ENCODE results near the gene BUD31. TPM values are rescaled to one million over a fixed set of nuclear protein-coding genes. Genes with fewer than 3 reads are reported as not detected.

The BUD31 gene
- total RNA-seq, 1 donor from 2014 or later, result 176 TPM

- H3K27ac Mint-ChIP-seq (ENCODE audit: unreplicated experiment), result no peak overlapping the region
- no peak overlapping the region for H3K4me3 Mint-ChIP-seq (ENCODE audit: unreplicated experiment)
- H3K9ac ChIP-seq (ENCODE audit: low read length), result no peak overlapping the region
- H3K79me2 ChIP-seq (ENCODE audit: insufficient read depth, low read length), result peaks cover 75% of the 10 kb centered on the region
- peaks cover 76% of the 10 kb centered on the region for H4K20me1 ChIP-seq (ENCODE audit: insufficient read depth, low read length)
- no peak overlapping the region for H3K27ac ChIP-seq (ENCODE audit: low read depth, low read length)
- no peak overlapping the region for H3K4me2 ChIP-seq (ENCODE audit: low read length)
- peaks cover 22% of the 10 kb centered on the region for H3K36me3 ChIP-seq (ENCODE audit: insufficient read depth, low read length)
- no peaks in the 10 kb centered on the region for H3K9me3 ChIP-seq (ENCODE audit: insufficient read depth, low read depth, low read length)
- H3K4me1 ChIP-seq (ENCODE audit: insufficient read depth, low read length), result peaks cover 15% of the 10 kb centered on the region
- no peaks in the 10 kb centered on the region for H3K9me3 Mint-ChIP-seq (ENCODE audit: unreplicated experiment)
- DNase-seq (ENCODE audit: low read depth), result no peak
- no peak overlapping the region for H2AFZ ChIP-seq (ENCODE audit: low read depth, low read length)
- no peaks in the 10 kb centered on the region for H3K27me3 ChIP-seq (ENCODE audit: insufficient read depth, low read length)
- no peak overlapping the region for H3K4me3 ChIP-seq (ENCODE audit: insufficient read depth, low read depth, low read length)
- H3K36me3 Mint-ChIP-seq (ENCODE audit: low read depth, unreplicated experiment), result peaks cover 17% of the 10 kb centered on the region
- H3K4me1 Mint-ChIP-seq (ENCODE audit: low read depth, unreplicated experiment), result peaks cover 17% of the 10 kb centered on the region
- no peaks in the 10 kb centered on the region for H3K27me3 Mint-ChIP-seq (ENCODE audit: low read depth, unreplicated experiment)
- FAIRE-seq, result no peak
- no peak for TF ChIP-seq EZH2 (IDR thresholded peaks at IDR 0.05; ENCODE audit: insufficient read depth, low read length)
- TF ChIP-seq CTCF (IDR thresholded peaks at IDR 0.05; ENCODE audit: insufficient read depth, low read depth, low read length), result no peak
Measured at GRCh38 chr7:99404977-99405320, 3.8 kb upstream of the BUD31 start.

GRCh38 chr7:99406557-99406956 lies 2.2 kb upstream of the BUD31 start:
- Mint-ChIP-seq H3K27ac (ENCODE audit: unreplicated experiment) (peak overlapping the region; percentile 34), H3K27me3 (ENCODE audit: low read depth, unreplicated experiment) (no peaks in the 10 kb centered on the region), H3K9me3 (ENCODE audit: unreplicated experiment) (no peaks in the 10 kb centered on the region), H3K36me3 (ENCODE audit: low read depth, unreplicated experiment) (peaks cover 8% of the 10 kb centered on the region), H3K4me1 (ENCODE audit: low read depth, unreplicated experiment) (peaks cover 21% of the 10 kb centered on the region), H3K4me3 (ENCODE audit: unreplicated experiment) (peak overlapping the region; percentile 97)
- FAIRE-seq, result no peak
- no peak for DNase-seq (ENCODE audit: low read depth)
- Histone ChIP-seq H3K4me3 (ENCODE audit: insufficient read depth, low read depth, low read length) (no peak overlapping the region), H3K9ac (ENCODE audit: low read length) (peak overlapping the region; percentile 99), H3K79me2 (ENCODE audit: insufficient read depth, low read length) (peaks cover 88% of the 10 kb centered on the region), H4K20me1 (ENCODE audit: insufficient read depth, low read length) (peaks cover 73% of the 10 kb centered on the region), H3K4me2 (ENCODE audit: low read length) (peak overlapping the region; percentile 87), H2AFZ (ENCODE audit: low read depth, low read length) (no peak overlapping the region), H3K9me3 (ENCODE audit: insufficient read depth, low read depth, low read length) (no peaks in the 10 kb centered on the region), H3K36me3 (ENCODE audit: insufficient read depth, low read length) (peaks cover 21% of the 10 kb centered on the region), H3K27ac (ENCODE audit: low read depth, low read length) (no peak overlapping the region), H3K27me3 (ENCODE audit: insufficient read depth, low read length) (no peaks in the 10 kb centered on the region), H3K4me1 (ENCODE audit: insufficient read depth, low read length) (peaks cover 19% of the 10 kb centered on the region)
- TF ChIP-seq CTCF (IDR thresholded peaks at IDR 0.05; ENCODE audit: insufficient read depth, low read depth, low read length), result no peak
- no peak for TF ChIP-seq EZH2 (IDR thresholded peaks at IDR 0.05; ENCODE audit: insufficient read depth, low read length)

- TF ChIP-seq EZH2 (IDR thresholded peaks at IDR 0.05; ENCODE audit: insufficient read depth, low read length), result no peak
- TF ChIP-seq CTCF (IDR thresholded peaks at IDR 0.05; ENCODE audit: insufficient read depth, low read depth, low read length), result no peak
- Histone ChIP-seq H3K4me3 (ENCODE audit: insufficient read depth, low read depth, low read length) (peak overlapping the region; percentile 98), H3K4me2 (ENCODE audit: low read length) (peak overlapping the region; percentile 87), H3K9me3 (ENCODE audit: insufficient read depth, low read depth, low read length) (no peaks in the 10 kb centered on the region), H3K9ac (ENCODE audit: low read length) (peak overlapping the region; percentile 99), H3K27ac (ENCODE audit: low read depth, low read length) (peak overlapping the region; percentile 99), H3K4me1 (ENCODE audit: insufficient read depth, low read length) (peaks cover 19% of the 10 kb centered on the region), H3K27me3 (ENCODE audit: insufficient read depth, low read length) (no peaks in the 10 kb centered on the region), H3K79me2 (ENCODE audit: insufficient read depth, low read length) (peaks cover 92% of the 10 kb centered on the region), H2AFZ (ENCODE audit: low read depth, low read length) (peak overlapping the region; percentile 92), H3K36me3 (ENCODE audit: insufficient read depth, low read length) (peaks cover 24% of the 10 kb centered on the region), H4K20me1 (ENCODE audit: insufficient read depth, low read length) (peaks cover 72% of the 10 kb centered on the region)
- H3K9me3 Mint-ChIP-seq (ENCODE audit: unreplicated experiment), result no peaks in the 10 kb centered on the region
- peak overlapping the region; percentile 89 for H3K27ac Mint-ChIP-seq (ENCODE audit: unreplicated experiment)
- peak overlapping the region; percentile 97 for H3K4me3 Mint-ChIP-seq (ENCODE audit: unreplicated experiment)
- H3K36me3 Mint-ChIP-seq (ENCODE audit: low read depth, unreplicated experiment), result peaks cover 9% of the 10 kb centered on the region
- FAIRE-seq, result no peak
- DNase-seq (ENCODE audit: low read depth), result peak; percentile 79
- H3K4me1 Mint-ChIP-seq (ENCODE audit: low read depth, unreplicated experiment), result peaks cover 21% of the 10 kb centered on the region
- no peaks in the 10 kb centered on the region for H3K27me3 Mint-ChIP-seq (ENCODE audit: low read depth, unreplicated experiment)
Measured at GRCh38 chr7:99407872-99408378, 844 bp upstream of the BUD31 start.

All from astrocyte (in vitro differentiated cells and primary cell).